ENCODE results near the gene GNAO1.

The GNAO1 gene

DNA sequence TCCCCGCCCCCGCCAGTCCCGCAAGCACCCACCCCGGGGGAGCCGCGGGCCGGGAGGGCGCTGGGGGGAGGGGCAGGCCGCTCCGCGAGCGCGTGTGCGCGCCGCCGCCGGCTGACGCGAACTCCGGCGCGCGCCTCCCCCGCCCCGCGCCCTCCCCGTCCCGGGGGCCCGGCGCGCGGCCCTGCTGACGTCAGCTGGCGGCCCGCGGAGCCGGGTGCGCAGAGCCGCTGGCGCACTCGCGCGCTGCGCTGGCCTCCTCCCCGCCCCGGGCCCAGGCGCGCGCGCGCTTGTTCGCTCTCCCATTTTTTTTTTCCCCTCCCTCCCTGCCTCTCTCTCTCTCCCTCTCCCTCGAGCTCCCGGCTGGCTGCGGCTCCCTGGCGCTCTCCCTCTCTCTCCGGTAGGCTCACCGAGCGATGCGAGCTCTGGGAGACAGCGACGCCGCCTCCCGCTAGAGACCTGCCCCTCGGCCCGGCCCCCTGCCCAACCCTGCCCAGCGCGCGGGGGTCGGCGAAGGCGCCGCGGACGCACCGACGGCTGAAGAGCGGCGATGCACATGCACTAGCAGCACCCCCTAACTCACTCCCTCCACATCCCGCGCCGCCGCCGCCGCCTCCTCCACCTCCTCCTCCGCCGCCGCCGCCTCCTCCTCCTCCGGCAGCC is at the start of gene GNAO1:
TSS of gene GNAO1 (plus strand) at position 334 of the 660 bp plus-strand sequence. CDS start 747 bp downstream, outside the sequence.
- peak within 1 kb of the TSS; percentile 59 for H3K4me3 ChIP-seq (ENCODE audit: low read depth, low read length)
- TF ChIP-seq, protein P1, sequence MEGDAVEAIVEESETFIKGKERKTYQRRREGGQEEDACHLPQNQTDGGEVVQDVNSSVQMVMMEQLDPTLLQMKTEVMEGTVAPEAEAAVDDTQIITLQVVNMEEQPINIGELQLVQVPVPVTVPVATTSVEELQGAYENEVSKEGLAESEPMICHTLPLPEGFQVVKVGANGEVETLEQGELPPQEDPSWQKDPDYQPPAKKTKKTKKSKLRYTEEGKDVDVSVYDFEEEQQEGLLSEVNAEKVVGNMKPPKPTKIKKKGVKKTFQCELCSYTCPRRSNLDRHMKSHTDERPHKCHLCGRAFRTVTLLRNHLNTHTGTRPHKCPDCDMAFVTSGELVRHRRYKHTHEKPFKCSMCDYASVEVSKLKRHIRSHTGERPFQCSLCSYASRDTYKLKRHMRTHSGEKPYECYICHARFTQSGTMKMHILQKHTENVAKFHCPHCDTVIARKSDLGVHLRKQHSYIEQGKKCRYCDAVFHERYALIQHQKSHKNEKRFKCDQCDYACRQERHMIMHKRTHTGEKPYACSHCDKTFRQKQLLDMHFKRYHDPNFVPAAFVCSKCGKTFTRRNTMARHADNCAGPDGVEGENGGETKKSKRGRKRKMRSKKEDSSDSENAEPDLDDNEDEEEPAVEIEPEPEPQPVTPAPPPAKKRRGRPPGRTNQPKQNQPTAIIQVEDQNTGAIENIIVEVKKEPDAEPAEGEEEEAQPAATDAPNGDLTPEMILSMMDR (IDR thresholded peaks at IDR 0.05; ENCODE audit: low read depth, low read length) = no peak

DNA sequence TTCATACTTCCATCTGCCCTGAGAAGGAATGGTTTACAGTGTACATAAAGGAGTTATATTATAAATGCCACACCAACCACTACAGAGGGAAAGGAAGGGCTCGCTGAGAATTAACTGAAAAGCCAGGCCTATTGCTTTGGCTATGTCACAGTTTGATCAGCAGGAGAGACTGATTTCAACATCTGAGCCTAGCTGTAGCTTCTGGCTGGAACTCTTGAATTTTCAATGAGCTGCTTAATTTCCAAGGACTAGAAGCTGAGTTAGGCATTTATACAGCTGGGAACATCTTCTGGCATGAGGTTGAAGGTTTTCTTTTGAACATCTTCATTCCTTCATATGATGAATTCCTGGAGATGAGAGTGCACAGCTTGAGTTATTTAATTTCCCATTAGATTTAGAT is 47.6 kb upstream of the GNAO1 start:
- H3K4me3 ChIP-seq (ENCODE audit: low read depth, low read length) = no peak overlapping the region
- TF ChIP-seq, protein P1 (IDR thresholded peaks at IDR 0.05; ENCODE audit: low read depth, low read length) = no peak

DNA sequence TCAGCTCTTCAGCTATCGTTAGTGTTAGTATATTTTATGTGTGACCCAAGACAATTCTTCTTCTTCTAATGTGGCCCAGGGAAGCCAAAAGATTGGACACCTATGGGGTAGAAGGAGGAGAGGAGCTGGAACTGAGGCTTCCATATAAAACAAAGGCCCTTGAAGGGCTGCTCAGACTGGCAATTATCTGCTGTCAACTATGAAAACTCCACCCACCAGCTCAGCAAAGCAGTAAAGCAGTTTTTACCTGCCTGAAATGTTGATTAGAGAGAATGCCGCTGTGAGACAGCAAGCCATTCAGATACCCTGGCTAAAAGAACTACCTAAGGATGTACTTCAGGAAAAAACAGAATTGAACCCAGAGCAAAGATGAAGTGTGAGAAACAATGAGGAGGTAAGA is 45.9 kb upstream of the GNAO1 start:
- no peak overlapping the region for H3K4me3 ChIP-seq (ENCODE audit: low read depth, low read length)
- TF ChIP-seq, protein P1 (IDR thresholded peaks at IDR 0.05; ENCODE audit: low read depth, low read length) = no peak

DNA sequence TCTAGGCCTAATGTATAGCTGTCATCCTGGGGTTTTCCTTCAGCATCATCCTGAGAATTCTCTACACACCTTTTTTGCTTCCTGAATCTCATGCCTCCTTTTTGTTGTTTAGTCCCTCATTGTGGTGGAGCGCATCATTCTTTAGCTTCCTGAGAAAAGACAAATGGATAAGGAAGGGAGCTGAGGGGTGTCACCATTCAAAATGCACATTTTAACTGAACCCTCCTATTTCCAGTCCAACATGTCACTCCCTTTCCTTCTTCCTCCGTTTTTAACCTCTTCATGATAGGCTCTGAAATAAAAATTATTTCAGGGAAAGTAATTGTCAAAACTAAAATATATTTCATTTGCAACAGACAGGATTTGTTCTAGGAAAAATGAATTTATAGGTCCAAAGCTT is 39.7 kb upstream of the GNAO1 start:
- H3K4me3 ChIP-seq (ENCODE audit: low read depth, low read length) = no peak overlapping the region
- TF ChIP-seq, protein P1 (IDR thresholded peaks at IDR 0.05; ENCODE audit: low read depth, low read length) = no peak

DNA sequence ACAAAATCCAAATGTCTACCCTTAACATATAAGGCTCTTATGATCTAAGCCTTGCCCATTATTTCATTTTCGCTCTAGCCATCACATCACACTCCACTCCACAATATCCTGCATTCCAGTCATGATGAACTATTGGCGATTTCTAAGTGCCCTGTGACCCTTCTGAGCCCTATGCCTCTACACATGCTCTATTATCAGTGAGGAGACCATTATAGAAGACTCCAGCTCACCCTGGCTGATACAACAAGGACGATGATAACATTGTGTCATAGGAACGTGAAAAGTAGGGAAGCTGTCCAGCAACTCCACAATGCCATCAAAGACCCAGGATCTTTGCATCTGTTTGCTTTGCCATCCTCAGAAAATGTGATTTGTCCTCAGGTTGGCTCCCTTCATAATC is 29.6 kb upstream of the GNAO1 start:
- TF ChIP-seq, protein P1 (IDR thresholded peaks at IDR 0.05; ENCODE audit: low read depth, low read length) = no peak

DNA sequence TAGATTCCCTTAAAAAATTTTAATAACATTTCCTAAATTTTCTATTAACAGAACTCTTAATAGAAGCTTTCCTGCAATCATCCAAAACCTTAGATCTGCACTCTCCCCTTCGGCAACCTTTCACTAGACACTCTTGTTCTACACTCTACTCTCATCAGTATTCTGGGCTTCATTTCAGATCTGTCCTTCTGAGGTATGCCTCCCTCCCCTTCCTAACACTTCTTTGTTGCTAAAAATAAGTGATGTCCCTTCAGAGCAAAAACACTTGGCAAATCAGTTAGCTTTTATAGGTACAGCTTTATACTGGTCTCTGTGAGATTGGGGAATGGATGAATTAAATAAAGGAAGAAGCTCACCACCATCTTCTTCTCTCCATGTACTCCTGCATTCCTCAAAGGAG is 28.2 kb upstream of the GNAO1 start:
- H3K4me3 ChIP-seq (ENCODE audit: low read depth, low read length) = no peak overlapping the region
- TF ChIP-seq, protein P1 (IDR thresholded peaks at IDR 0.05; ENCODE audit: low read depth, low read length) = no peak

More for the DNA sequence above, 29.6 kb upstream of the GNAO1 start:
- H3K4me3 ChIP-seq (ENCODE audit: low read depth, low read length) = no peak overlapping the region

DNA sequence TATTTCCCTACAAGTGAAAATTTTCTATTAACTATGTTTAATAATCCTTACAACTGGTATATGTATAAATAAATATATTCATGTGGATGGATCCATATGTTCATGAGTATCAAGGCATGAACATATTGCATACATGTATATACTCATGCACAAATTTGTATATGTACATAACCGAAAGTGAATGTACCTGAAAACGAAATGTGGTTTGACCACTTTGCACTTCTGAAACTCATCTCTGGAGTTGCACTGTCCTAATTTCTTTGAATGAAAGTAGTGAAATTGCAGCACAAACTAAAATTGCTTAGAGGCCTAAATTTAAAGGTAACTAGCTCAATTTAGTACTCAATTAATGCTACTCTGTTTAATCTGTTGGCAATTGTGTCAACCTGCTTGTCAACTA is 27.4 kb upstream of the GNAO1 start:
- TF ChIP-seq, protein P1 (IDR thresholded peaks at IDR 0.05; ENCODE audit: low read depth, low read length) = no peak
- H3K4me3 ChIP-seq (ENCODE audit: low read depth, low read length) = no peak overlapping the region
